HG02759 (cell line): Measurements from ENCODE around the gene B3GNT7.
A peak's percentile ranks its signal among the peaks of the same experiment; 100 is the strongest.
"Not testable (repeated sequence)": the region's sequence is repeated elsewhere in the genome, so short reads cannot be mapped to it uniquely, and the experiment has no call there.

Experiments
- ATAC-seq: cut with Tn5 transposase; IDR thresholded peaks from one replicate; pipeline ENCODE4 v1.9.1; 2021; ENCODE audit warnings: mild to moderate bottlenecking, moderate library complexity; ENCODE audit not compliant: unreplicated experiment

The B3GNT7 gene

DNA sequence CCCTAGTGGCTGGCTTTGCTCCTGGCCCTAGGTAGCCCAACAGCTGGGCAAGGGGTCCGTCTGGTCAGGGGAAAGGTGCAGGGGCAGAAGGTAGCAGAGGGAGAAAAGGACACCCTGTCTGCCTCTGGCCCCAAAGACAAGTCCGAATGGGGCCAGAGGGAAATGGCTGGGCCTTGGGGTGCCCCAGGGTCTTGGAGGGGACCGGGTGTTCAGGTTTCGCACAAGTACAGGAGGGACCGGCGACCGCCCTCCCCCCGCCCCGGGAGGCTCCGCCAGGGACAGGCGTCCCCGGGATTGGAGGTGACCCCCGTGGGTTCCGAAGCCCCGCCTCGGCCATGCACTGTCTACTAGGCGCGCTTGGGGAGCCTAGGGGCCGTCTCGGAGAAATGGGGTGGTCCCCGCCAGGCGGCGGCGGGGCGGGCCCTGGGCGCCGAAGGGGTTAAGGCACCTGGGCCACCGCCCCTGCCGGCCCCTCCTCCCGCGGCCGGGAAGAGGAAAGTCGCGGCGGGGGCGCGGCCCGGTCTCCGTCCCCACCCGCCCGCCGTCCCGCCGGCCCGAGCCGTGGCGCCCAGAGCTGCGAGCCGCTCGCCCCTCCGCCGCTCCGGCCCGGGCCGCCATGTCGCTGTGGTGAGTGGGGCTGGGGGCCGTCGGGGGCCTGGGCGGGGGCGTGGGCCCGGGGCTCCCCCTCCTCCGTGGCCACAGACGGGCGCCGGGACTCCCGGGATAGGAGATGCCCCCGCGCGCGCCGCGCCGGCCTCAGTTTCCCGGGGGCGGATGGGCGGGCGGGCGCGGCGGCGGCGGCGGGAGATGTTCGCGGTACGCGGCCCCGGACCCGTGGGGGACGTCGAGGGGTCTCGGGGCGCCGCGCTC, at the start of gene B3GNT7:
Gene B3GNT7, plus strand, starts transcription at position 523 of the 870 bp plus-strand sequence. Its CDS starts 94 bp downstream, at position 617.
- peak; percentile 24 for ATAC-seq

- no peak for ATAC-seq
Measured at GRCh38 chr2:231347081-231347480, 48.4 kb upstream of the B3GNT7 start.

DNA sequence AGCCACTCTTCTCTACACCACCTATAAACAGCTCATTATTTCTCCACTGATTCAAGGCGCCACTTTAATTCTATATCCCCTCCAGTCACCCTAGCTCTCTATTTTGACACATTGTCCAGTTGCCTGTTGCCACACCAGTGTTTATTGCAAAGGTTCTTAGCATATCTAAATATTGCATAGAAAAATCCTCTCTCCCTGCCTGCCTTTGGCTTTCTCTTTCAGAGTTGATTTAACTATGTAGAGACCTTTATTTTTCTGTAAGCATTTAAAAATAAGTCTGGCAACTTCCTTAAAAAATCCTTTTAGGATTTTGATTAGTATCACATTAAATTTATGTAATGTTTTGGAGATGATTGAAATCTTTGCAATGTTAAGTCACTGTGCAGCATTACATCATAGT, 47.9 kb upstream of the B3GNT7 start:
- ATAC-seq = no peak

GRCh38 chr2:231348173-231348572, 47.3 kb upstream of the B3GNT7 start:
- ATAC-seq = no peak

DNA sequence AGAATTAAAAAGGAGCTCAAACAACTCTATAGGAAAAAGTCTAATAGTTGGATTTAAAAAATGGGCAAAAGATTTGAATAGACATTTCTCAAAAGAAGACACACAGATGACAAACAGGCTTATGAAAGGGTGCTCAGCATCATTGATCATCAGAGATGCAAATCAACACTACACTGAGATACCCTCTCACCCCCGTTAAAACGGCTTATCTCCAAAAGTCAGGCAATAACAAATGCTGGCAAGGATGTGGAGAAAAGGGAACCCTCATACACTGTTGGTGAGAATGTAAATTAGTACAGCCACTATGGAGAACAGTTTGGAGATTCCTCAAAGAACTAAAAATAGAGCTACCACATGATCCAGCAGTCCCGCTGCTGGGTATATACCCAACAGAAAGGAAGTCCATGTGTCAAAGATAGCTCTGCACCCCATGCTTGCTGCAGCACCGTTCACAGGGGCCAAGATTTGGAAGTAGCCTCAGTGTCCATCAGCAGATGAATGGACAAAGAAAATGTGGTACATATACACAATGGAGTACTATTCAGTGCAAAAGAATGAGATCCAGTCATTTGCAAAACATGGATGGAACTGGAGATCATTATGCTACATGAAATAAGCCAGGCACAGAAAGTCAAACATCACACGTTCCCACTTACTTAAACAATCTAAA, 46.7 kb upstream of the B3GNT7 start:
- no peak for ATAC-seq

GRCh38 chr2:231349374-231349735, 46.2 kb upstream of the B3GNT7 start:
- ATAC-seq = not testable (repeated sequence)

DNA sequence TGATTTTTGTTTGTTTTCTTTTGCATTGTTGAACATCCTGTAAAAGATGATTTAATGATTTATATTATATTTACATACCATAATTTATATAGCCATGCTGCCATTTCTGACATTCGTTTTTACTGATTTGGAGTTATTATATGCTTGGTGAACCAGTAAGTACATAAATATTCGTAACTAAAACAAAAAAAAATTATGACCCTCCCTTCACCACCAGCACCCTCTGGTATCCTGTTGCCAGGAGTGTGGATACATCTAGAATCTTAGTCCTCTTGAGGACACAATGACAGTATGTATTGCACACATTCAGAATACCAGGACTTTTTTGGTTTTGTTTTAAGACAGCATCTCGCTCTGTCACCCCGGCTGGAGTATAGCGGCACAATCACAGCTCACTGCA, 43.9 kb upstream of the B3GNT7 start:
- no peak for ATAC-seq

GRCh38 chr2:231353469-231353868, 42.0 kb upstream of the B3GNT7 start:
- no peak for ATAC-seq

GRCh38 chr2:231355508-231356465, 39.7 kb upstream of the B3GNT7 start:
- no peak for ATAC-seq

DNA sequence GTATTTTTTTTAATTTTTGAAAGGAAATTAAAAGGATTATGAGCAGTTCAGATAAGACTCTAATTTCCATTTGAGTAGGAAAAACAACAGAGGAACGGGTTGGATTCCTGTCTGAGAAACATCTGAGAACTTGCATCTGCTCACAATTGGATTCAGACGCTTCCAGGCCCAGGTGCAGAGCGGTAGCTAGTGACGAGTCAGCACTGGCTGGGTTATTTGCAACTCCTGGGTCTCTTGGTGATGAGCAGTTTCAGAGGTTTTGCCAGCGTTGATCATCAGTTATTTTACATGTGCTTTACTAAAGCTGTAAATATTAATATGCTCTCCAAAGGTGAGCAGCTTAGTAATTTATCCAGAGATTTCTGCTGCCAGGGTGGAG, 39.1 kb upstream of the B3GNT7 start:
- no peak for ATAC-seq

DNA sequence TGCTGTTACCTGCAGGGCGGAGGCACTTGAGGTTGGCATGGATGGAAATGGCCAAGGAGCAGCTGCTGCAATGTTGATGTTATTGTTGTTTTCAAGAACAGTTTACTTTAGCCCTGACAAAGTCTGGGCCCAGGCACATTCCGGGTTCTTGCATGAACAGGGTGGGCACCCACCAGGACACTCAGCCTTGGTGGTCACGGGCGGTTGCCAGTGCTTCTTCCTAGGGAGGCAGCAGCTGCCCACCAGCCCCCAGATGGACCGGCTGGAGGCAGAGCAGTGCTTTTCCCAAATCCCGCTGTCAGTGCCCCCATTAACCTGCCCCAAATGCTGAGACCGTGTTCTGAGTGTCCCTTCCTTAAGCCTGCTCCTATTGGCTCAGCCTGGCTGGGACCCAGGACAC, 38.5 kb upstream of the B3GNT7 start:
- ATAC-seq = no peak

GRCh38 chr2:231357931-231358330, 37.6 kb upstream of the B3GNT7 start:
- no peak for ATAC-seq

- ATAC-seq = no peak
Measured at GRCh38 chr2:231359441-231359840, 36.1 kb upstream of the B3GNT7 start.

GRCh38 chr2:231359948-231360347, 35.6 kb upstream of the B3GNT7 start:
- no peak for ATAC-seq

- ATAC-seq = no peak
Measured at GRCh38 chr2:231360401-231360800, 35.1 kb upstream of the B3GNT7 start.

GRCh38 chr2:231360881-231361371, 34.6 kb upstream of the B3GNT7 start:
- no peak for ATAC-seq

- peak; percentile 91 for ATAC-seq
Measured at GRCh38 chr2:231361701-231362554, 33.6 kb upstream of the B3GNT7 start.

GRCh38 chr2:231362555-231363184, 32.8 kb upstream of the B3GNT7 start:
- ATAC-seq = no peak

DNA sequence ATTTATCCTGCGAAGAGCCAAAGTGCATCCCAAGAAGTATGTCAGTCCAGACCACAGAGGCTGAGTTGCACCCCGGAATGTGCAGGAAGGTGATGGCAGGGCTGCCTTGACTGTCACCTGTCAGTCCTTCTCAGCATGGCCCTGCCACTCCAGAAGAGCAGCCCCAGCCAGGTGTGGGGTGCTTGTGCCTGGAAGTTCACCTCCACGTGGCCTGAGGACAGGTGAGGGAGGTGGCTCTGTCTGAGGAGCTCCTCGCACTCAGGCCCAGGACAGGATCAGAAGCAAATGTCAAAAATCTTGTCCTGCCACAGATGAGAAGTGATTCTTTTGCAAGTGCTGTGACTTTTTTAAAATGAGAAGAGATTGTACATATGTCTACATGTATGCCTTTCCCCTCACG, 31.4 kb upstream of the B3GNT7 start:
- ATAC-seq = no peak
